ENCODE results near the gene CMSS1. TPM values are rescaled to one million over a fixed set of nuclear protein-coding genes. Genes with fewer than 3 reads are reported as not detected.

Gene CMSS1
- total RNA-seq, 1 donor from 2014 or later: 35.7 TPM

GRCh38 chr3:100127792-100128191 is 310.1 kb downstream of the CMSS1 start:
- H3K4me1 Mint-ChIP-seq (ENCODE audit: low read depth): peaks cover 1% of the 10 kb centered on the region
- DNase-seq (ENCODE audit: low spot score, unreplicated experiment): no peak
- no peaks in the 10 kb centered on the region for H3K36me3 Mint-ChIP-seq (ENCODE audit: insufficient read depth)
- no peak overlapping the region for H3K4me3 Mint-ChIP-seq (ENCODE audit: low read depth)
- H3K27me3 Mint-ChIP-seq: no peaks in the 10 kb centered on the region
- no peak overlapping the region for H3K27ac Mint-ChIP-seq
- TF ChIP-seq CTCF (IDR thresholded peaks at IDR 0.05; ENCODE audit: unreplicated experiment): no peak
- H3K9me3 Mint-ChIP-seq (ENCODE audit: low read depth): no peaks in the 10 kb centered on the region

- no peak for TF ChIP-seq CTCF (IDR thresholded peaks at IDR 0.05; ENCODE audit: unreplicated experiment)
- Mint-ChIP-seq H3K36me3 (ENCODE audit: insufficient read depth) (no peaks in the 10 kb centered on the region), H3K27ac (no peak overlapping the region), H3K9me3 (ENCODE audit: low read depth) (no peaks in the 10 kb centered on the region), H3K27me3 (no peaks in the 10 kb centered on the region), H3K4me3 (ENCODE audit: low read depth) (no peak overlapping the region), H3K4me1 (ENCODE audit: low read depth) (peaks cover 1% of the 10 kb centered on the region)
- DNase-seq (ENCODE audit: low spot score, unreplicated experiment): no peak
Observed at GRCh38 chr3:100128565-100128964, 310.9 kb downstream of the CMSS1 start.

GRCh38 chr3:100129941-100130340 is 312.3 kb downstream of the CMSS1 start:
- H3K4me3 Mint-ChIP-seq (ENCODE audit: low read depth): no peak overlapping the region
- no peak for DNase-seq (ENCODE audit: low spot score, unreplicated experiment)
- no peak overlapping the region for H3K27ac Mint-ChIP-seq
- no peaks in the 10 kb centered on the region for H3K9me3 Mint-ChIP-seq (ENCODE audit: low read depth)
- no peaks in the 10 kb centered on the region for H3K36me3 Mint-ChIP-seq (ENCODE audit: insufficient read depth)
- H3K4me1 Mint-ChIP-seq (ENCODE audit: low read depth): peaks cover 1% of the 10 kb centered on the region
- H3K27me3 Mint-ChIP-seq: no peaks in the 10 kb centered on the region
- no peak for TF ChIP-seq CTCF (IDR thresholded peaks at IDR 0.05; ENCODE audit: unreplicated experiment)

GRCh38 chr3:100131241-100131640 is 313.6 kb downstream of the CMSS1 start:
- Mint-ChIP-seq H3K9me3 (ENCODE audit: low read depth) (no peaks in the 10 kb centered on the region), H3K4me3 (ENCODE audit: low read depth) (no peak overlapping the region)

GRCh38 chr3:100136921-100137320 is 319.3 kb downstream of the CMSS1 start:
- no peak for TF ChIP-seq CTCF (IDR thresholded peaks at IDR 0.05; ENCODE audit: unreplicated experiment)
- no peaks in the 10 kb centered on the region for H3K27me3 Mint-ChIP-seq
- no peak overlapping the region for H3K4me3 Mint-ChIP-seq (ENCODE audit: low read depth)
- peaks cover 3% of the 10 kb centered on the region for H3K4me1 Mint-ChIP-seq (ENCODE audit: low read depth)
- no peak for DNase-seq (ENCODE audit: low spot score, unreplicated experiment)
- H3K9me3 Mint-ChIP-seq (ENCODE audit: low read depth): peaks cover 6% of the 10 kb centered on the region
- H3K27ac Mint-ChIP-seq: no peak overlapping the region
- peaks cover 2% of the 10 kb centered on the region for H3K36me3 Mint-ChIP-seq (ENCODE audit: insufficient read depth)

More at GRCh38 chr3:100131241-100131640, 313.6 kb downstream of the CMSS1 start:
- H3K27me3 Mint-ChIP-seq: no peaks in the 10 kb centered on the region
- no peaks in the 10 kb centered on the region for H3K36me3 Mint-ChIP-seq (ENCODE audit: insufficient read depth)
- no peak for TF ChIP-seq CTCF (IDR thresholded peaks at IDR 0.05; ENCODE audit: unreplicated experiment)
- H3K27ac Mint-ChIP-seq: no peak overlapping the region
- H3K4me1 Mint-ChIP-seq (ENCODE audit: low read depth): peaks cover 3% of the 10 kb centered on the region
- DNase-seq (ENCODE audit: low spot score, unreplicated experiment): no peak

Data from progenitor cell of endocrine pancreas (in vitro differentiated cells).